ENCODE results near the gene ZNF165. TPM values are rescaled to one million over a fixed set of nuclear protein-coding genes. Genes with fewer than 3 reads are reported as not detected.
A peak's percentile ranks its signal among the peaks of the same experiment; 100 is the strongest.

Gene ZNF165
- total and polyA plus RNA-seq, 2 of the 13 experiments (the other 11 are each of a cell fraction or from before 2014, with no cell fraction given) = 0.58 to 8.6 TPM

DNA sequence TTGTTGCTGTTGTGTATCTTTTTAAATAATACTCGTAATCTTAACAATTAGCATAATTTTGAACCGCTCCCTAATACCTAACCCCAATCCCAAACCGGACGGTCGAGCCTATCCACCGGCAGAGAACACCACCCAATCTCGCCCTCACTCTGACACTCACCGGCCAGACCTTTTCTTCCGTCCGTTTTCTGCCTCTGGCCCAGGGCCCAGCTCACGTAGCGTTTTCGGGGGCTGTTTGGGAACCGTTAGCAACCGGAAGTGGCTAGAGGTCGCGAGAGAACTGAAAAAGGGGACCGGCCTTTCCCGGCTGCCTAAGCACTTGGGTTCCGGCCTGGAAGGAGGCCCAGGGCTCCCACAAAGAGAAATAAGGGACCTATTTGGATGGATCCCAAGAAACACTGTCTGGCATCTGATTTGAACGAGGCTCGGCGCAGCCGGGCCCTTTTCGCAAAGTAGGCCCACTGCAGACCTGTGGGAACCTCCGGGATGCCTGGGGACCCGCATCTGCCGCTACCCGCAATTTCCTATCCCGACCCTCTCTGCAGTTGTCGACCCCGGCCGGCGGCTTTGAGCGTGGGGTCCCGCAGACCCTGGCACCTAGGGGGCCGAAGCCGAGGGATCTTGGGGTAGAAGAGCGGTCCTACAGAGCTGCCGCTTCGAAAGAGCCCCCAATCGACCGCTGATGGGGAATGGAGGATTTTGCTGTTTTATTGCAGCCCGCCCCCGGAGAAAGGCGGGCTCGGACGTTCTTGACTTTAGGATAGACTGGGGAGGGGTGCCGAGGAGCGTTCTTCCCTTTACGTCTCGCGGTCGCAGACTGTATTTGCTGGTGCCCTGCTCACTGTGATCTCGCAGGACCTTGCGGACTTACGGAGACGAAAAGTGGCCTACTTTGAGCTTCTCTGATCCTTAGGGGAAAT lies 56.5 kb downstream of the ZNF165 start (continued):
- no peak for TF ChIP-seq SKIL (CRISPR knock-in tag; IDR thresholded peaks at IDR 0.05; ENCODE audit: borderline replicate concordance)
- TF ChIP-seq, protein P1, sequence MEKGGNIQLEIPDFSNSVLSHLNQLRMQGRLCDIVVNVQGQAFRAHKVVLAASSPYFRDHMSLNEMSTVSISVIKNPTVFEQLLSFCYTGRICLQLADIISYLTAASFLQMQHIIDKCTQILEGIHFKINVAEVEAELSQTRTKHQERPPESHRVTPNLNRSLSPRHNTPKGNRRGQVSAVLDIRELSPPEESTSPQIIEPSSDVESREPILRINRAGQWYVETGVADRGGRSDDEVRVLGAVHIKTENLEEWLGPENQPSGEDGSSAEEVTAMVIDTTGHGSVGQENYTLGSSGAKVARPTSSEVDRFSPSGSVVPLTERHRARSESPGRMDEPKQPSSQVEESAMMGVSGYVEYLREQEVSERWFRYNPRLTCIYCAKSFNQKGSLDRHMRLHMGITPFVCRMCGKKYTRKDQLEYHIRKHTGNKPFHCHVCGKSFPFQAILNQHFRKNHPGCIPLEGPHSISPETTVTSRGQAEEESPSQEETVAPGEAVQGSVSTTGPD (CRISPR knock-in tag; IDR thresholded peaks at IDR 0.05) = no peak
- peak; percentile 75 for TF ChIP-seq SNAPC5 (CRISPR knock-in tag; IDR thresholded peaks at IDR 0.05; ENCODE audit: borderline replicate concordance)
- TF ChIP-seq, protein P2, sequence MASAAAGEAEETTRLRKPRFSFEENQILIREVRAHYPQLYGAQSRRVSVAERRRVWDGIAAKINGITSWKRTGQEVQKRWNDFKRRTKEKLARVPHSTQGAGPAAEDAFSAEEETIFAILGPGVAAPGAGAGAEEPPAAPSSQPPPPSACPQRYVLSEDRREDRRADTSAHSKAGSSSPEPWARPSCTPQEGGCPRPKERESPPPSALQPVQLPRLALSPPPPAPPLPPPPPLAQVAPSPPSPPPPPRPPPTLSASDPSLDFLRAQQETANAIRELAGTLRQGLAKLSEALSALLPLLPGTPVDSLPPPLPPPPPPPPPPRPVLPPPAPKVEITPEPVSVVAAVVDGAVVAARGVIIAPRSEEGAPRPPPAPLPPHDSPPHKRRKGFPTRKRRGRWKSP (CRISPR knock-in tag; IDR thresholded peaks at IDR 0.05) = peak; percentile 92; the same call in 1 of the 2 replicates
- TF ChIP-seq ZNF546 (CRISPR knock-in tag; conservative IDR thresholded peaks at IDR 0.05) = no peak
- TF ChIP-seq ZNF652 (CRISPR knock-in tag; IDR thresholded peaks at IDR 0.05; ENCODE audit: borderline replicate concordance, low read depth) = peak; percentile 80
- 0 out of 2 replicates have a peak, but pooled peaks have one; percentile 53 for TF ChIP-seq ZNF780A (CRISPR knock-in tag; IDR thresholded peaks at IDR 0.05)
- 0 out of 2 replicates have a peak, but pooled peaks have one; percentile 29 for TF ChIP-seq ZNF644 (CRISPR knock-in tag; IDR thresholded peaks at IDR 0.05; ENCODE audit: low read depth)
- peak; percentile 88; the same call in 1 of the 2 replicates for TF ChIP-seq ZNF235 (CRISPR knock-in tag; IDR thresholded peaks at IDR 0.05; ENCODE audit: borderline replicate concordance)
- TF ChIP-seq HOXA5 (CRISPR knock-in tag; IDR thresholded peaks at IDR 0.05) = peak; percentile 96
- peak; percentile 85 for TF ChIP-seq SIN3A (IDR thresholded peaks at IDR 0.05; ENCODE audit: borderline replicate concordance, low read depth, low read length)
- TF ChIP-seq JDP2 (CRISPR knock-in tag; IDR thresholded peaks at IDR 0.05; ENCODE audit: borderline replicate concordance) = no peak
- TF ChIP-seq ZNF430 (CRISPR knock-in tag; IDR thresholded peaks at IDR 0.05) = peak; percentile 88
- TF ChIP-seq NCOR1 (IDR thresholded peaks at IDR 0.05; ENCODE audit: borderline replicate concordance, low read length) = peak; percentile 10; the same call in 1 of the 2 replicates
- TF ChIP-seq FOXO4 (CRISPR knock-in tag; conservative IDR thresholded peaks at IDR 0.05) = no peak
- TF ChIP-seq TARDBP (CRISPR knock-in tag; IDR thresholded peaks at IDR 0.05) = peak; percentile 95
- TF ChIP-seq, protein P3, sequence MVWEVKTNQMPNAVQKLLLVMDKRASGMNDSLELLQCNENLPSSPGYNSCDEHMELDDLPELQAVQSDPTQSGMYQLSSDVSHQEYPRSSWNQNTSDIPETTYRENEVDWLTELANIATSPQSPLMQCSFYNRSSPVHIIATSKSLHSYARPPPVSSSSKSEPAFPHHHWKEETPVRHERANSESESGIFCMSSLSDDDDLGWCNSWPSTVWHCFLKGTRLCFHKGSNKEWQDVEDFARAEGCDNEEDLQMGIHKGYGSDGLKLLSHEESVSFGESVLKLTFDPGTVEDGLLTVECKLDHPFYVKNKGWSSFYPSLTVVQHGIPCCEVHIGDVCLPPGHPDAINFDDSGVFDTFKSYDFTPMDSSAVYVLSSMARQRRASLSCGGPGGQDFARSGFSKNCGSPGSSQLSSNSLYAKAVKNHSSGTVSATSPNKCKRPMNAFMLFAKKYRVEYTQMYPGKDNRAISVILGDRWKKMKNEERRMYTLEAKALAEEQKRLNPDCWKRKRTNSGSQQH (CRISPR knock-in tag; IDR thresholded peaks at IDR 0.05; ENCODE audit: low read depth) = peak; percentile 71; the same call in 1 of the 2 replicates
- TF ChIP-seq ZNF768 (CRISPR knock-in tag; IDR thresholded peaks at IDR 0.05) = peak; percentile 53
- TF ChIP-seq POLR2G (IDR thresholded peaks at IDR 0.05; ENCODE audit: low read depth, low read length) = peak; percentile 94
- TF ChIP-seq FOXA1 (IDR thresholded peaks at IDR 0.05) = no peak
- peak; percentile 49; the same call in 1 of the 2 replicates for TF ChIP-seq FOXA1 (CRISPR knock-in tag; IDR thresholded peaks at IDR 0.05)

All from HepG2 (cell line).